Activated B cell treated with CpG ODN at 0.5 μM for 24 hours (primary cell): Measurements from ENCODE around the gene TMEM158. TPM values are rescaled to one million over a fixed set of nuclear protein-coding genes. Genes with fewer than 3 reads are reported as not detected.

Source experiments
- ATAC-seq: fragments of 200-7000 bp; cut with Tn5 transposase; one replicate; pipeline ENCODE4 v1.10.0; 2021; ENCODE audit warnings: low read depth, mild to moderate bottlenecking, moderate library complexity
- CTCF ChIA-PET: fragments of 350-600 bp; sonication (Branson Sonifier 250); formaldehyde crosslinking; loops from one replicate; lab custom pipeline; 2021; ENCODE audit warnings: antibody characterized with exemption; lab: Charles Lee
- POLR2A ChIA-PET: fragments of 350-600 bp; sonication (Branson Sonifier 250); formaldehyde crosslinking; loops from one replicate; lab custom pipeline; 2021; ENCODE audit warnings: antibody characterized with exemption; lab: Charles Lee
- DNase-seq: peaks from one replicate; pipeline ENCODE4 v3.0.0; 2022
- H3K27ac Mint-ChIP-seq: one replicate; pipeline ENCODE4 v1.8.0; 2020; ENCODE audit warnings: mixed read lengths
- H3K27me3 Mint-ChIP-seq: one replicate; pipeline ENCODE4 v1.8.0; 2021; ENCODE audit warnings: mixed read lengths
- H3K36me3 Mint-ChIP-seq: one replicate; pipeline ENCODE4 v1.8.0; 2021; ENCODE audit warnings: low read depth, mixed read lengths
- H3K4me1 Mint-ChIP-seq: one replicate; pipeline ENCODE4 v1.8.0; 2021; ENCODE audit warnings: mixed read lengths
- H3K4me3 Mint-ChIP-seq: one replicate; pipeline ENCODE4 v1.8.0; 2020; ENCODE audit warnings: mild to moderate bottlenecking, mixed read lengths
- H3K9me3 Mint-ChIP-seq: one replicate; pipeline ENCODE4 v1.8.0; 2020; ENCODE audit warnings: mixed read lengths
- CTCF ChIP-seq: fragments of 200-600 bp; IDR thresholded peaks from one replicate; pipeline ENCODE4 v1.8.0; 2022; ENCODE audit warnings: antibody characterized with exemption, mild to moderate bottlenecking
- intact Hi-C: fragments of 100-400 bp; cut with micrococcal nuclease; formaldehyde crosslinking; loops from one replicate; pipeline ENCODE4 v1.15.1; 2024
- total RNA-seq: library from RNA; stranded (reverse); gene quantifications from 2 replicates; pipeline ENCODE4 v1.2.3, GENCODE V29; 2022

Gene TMEM158
- total RNA-seq, 1 donor from 2014 or later = 0.13 TPM

DNA sequence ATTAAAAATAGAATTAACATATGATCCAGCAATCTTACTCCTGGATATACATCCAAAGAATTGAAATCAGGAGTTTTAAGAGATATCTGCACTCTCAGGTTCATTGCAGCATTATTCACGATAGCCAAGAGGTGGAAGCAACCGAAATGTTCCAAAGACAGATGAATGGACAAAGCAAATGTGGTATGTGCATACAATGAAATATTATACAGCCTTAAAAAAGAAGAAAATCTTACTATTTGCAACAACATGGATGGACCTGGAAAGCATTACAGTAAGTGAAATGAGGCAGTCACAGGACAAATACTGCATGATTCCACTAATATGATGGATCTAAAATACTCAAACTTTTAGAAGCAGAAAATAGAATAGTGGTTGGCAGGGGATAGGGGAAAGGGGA is 9.3 kb upstream of the TMEM158 start:
- Mint-ChIP-seq H3K27ac (no peak overlapping the region), H3K4me1 (no peaks in the 10 kb centered on the region), H3K27me3 (peaks cover 14% of the 10 kb centered on the region), H3K9me3 (peaks cover 7% of the 10 kb centered on the region), H3K36me3 (no peaks in the 10 kb centered on the region), H3K4me3 (no peak overlapping the region)
- ChIA-PET CTCF (no interaction called here), POLR2A (no interaction called here)
- TF ChIP-seq CTCF = no peak
- no peak for ATAC-seq
- no peak for DNase-seq
- intact Hi-C loops = no loop called here

GRCh38 chr3:45234250-45234649 is 8.2 kb upstream of the TMEM158 start:
- intact Hi-C loops = no loop called here
- peaks cover 18% of the 10 kb centered on the region for H3K27me3 Mint-ChIP-seq
- no peaks in the 10 kb centered on the region for H3K36me3 Mint-ChIP-seq
- peaks cover 7% of the 10 kb centered on the region for H3K9me3 Mint-ChIP-seq
- ATAC-seq (no peak), DNase-seq (no peak)
- H3K27ac Mint-ChIP-seq = no peak overlapping the region
- ChIA-PET CTCF (no interaction called here), POLR2A (no interaction called here)
- no peak overlapping the region for H3K4me3 Mint-ChIP-seq
- TF ChIP-seq CTCF = no peak
- no peaks in the 10 kb centered on the region for H3K4me1 Mint-ChIP-seq

GRCh38 chr3:45232521-45232920 is 6.4 kb upstream of the TMEM158 start:
- peaks cover 7% of the 10 kb centered on the region for H3K9me3 Mint-ChIP-seq
- H3K4me3 Mint-ChIP-seq = no peak overlapping the region
- intact Hi-C loops = no loop called here
- ChIA-PET POLR2A (no interaction called here), CTCF (no interaction called here)
- H3K4me1 Mint-ChIP-seq = no peaks in the 10 kb centered on the region
- no peak overlapping the region for H3K27ac Mint-ChIP-seq
- peaks cover 28% of the 10 kb centered on the region for H3K27me3 Mint-ChIP-seq
- ATAC-seq (no peak), DNase-seq (no peak)
- no peak for TF ChIP-seq CTCF
- H3K36me3 Mint-ChIP-seq = no peaks in the 10 kb centered on the region

- ATAC-seq (no peak), DNase-seq (no peak)
- Mint-ChIP-seq H3K36me3 (no peaks in the 10 kb centered on the region), H3K27me3 (peaks cover 58% of the 10 kb centered on the region), H3K9me3 (no peaks in the 10 kb centered on the region), H3K4me1 (peaks cover 11% of the 10 kb centered on the region), H3K27ac (no peak overlapping the region), H3K4me3 (no peak overlapping the region)
- intact Hi-C loops = no loop called here
- CTCF ChIA-PET = no interaction called here
- no peak for TF ChIP-seq CTCF
- POLR2A ChIA-PET = no interaction called here
Measured at GRCh38 chr3:45227946-45228345, 1.9 kb upstream of the TMEM158 start.

GRCh38 chr3:45227071-45227820 is 1.2 kb upstream of the TMEM158 start:
- H3K9me3 Mint-ChIP-seq = no peaks in the 10 kb centered on the region
- DNase-seq (no peak), ATAC-seq (no peak)
- H3K27ac Mint-ChIP-seq = no peak overlapping the region
- TF ChIP-seq CTCF = no peak
- CTCF ChIA-PET = no interaction called here
- POLR2A ChIA-PET = no interaction called here
- H3K36me3 Mint-ChIP-seq = no peaks in the 10 kb centered on the region
- intact Hi-C loops = no loop called here
- H3K4me1 Mint-ChIP-seq = peaks cover 11% of the 10 kb centered on the region
- peaks cover 62% of the 10 kb centered on the region for H3K27me3 Mint-ChIP-seq
- H3K4me3 Mint-ChIP-seq = peak overlapping the region; percentile 57
